Effector memory CD8-positive, alpha-beta T cell (primary cell): ENCODE results near the gene LORICRIN.

Experiments
- ATAC-seq: fragments of 150-1000 bp; cut with Tn5 transposase; replicated peaks from 2 replicates; pipeline ENCODE4 v1.10.0; 2021; ENCODE audit warnings: mild to moderate bottlenecking, moderate library complexity
- DNase-seq, 3 experiments: peaks; one replicate each; pipeline ENCODE4 v3.0.0; 2021
- H3K27ac Mint-ChIP-seq, 2 donors: one replicate each; pipeline ENCODE4 v1.8.0; 2022; ENCODE audit warnings: mild to moderate bottlenecking in 2 of 2, mixed read lengths in 2 of 2, moderate library complexity in 2 of 2
- H3K27me3 Mint-ChIP-seq, 2 donors: one replicate each; pipeline ENCODE4 v1.8.0; 2022; ENCODE audit warnings: mixed read lengths in 2 of 2
- H3K36me3 Mint-ChIP-seq: one replicate; pipeline ENCODE4 v1.8.0; 2022; ENCODE audit warnings: mild to moderate bottlenecking, moderate library complexity, mixed read lengths; ENCODE audit not compliant: insufficient read depth
- H3K4me1 Mint-ChIP-seq, 2 donors: one replicate each; pipeline ENCODE4 v1.8.0; 2022; ENCODE audit warnings: low read depth in 2 of 2, mixed read lengths in 2 of 2
- H3K4me3 Mint-ChIP-seq, 2 donors: one replicate each; pipeline ENCODE4 v1.8.0; 2022; ENCODE audit warnings: mild to moderate bottlenecking in 2 of 2, mixed read lengths in 2 of 2, moderate library complexity in 2 of 2
- H3K9me3 Mint-ChIP-seq, 2 donors: one replicate each; pipeline ENCODE4 v1.8.0; 2022; ENCODE audit warnings: mixed read lengths in 2 of 2

Gene LORICRIN

DNA sequence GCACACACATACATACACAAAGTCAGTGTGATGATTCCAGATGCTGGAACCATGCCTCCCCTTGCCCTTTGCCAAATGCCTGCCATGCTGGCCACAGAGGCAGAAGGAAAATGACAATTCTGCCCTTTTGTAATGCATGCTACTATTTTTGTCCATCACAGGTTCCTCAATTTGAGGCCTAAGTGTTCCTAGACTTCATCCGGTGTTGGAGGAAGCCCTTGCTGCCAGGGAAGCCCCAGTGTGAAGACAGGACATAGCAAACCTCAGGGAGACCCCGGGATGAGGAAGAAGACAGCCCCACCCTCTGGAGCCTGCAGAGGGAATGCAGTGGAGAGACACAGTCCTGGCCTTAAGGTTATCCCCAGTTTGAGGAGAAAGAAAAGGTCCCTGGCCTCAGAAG lies 27.7 kb upstream of the LORICRIN start:
- Mint-ChIP-seq H3K9me3 (no peaks in the 10 kb centered on the region), H3K36me3 (no peaks in the 10 kb centered on the region), H3K4me3 (no peak overlapping the region), H3K4me1 (no peaks in the 10 kb centered on the region), H3K27me3 (peaks cover 43 to 45% of the 10 kb centered on the region in 2 donors), H3K27ac (no peak overlapping the region)
- ATAC-seq (no peak), DNase-seq (no peak)

GRCh38 chr1:153232553-153232952 lies 26.9 kb upstream of the LORICRIN start:
- no peak for ATAC-seq
- H3K27ac Mint-ChIP-seq, result no peak overlapping the region
- H3K4me1 Mint-ChIP-seq, result no peaks in the 10 kb centered on the region
- no peaks in the 10 kb centered on the region for H3K36me3 Mint-ChIP-seq
- peaks cover 43 to 45% of the 10 kb centered on the region in 2 donors for H3K27me3 Mint-ChIP-seq
- no peaks in the 10 kb centered on the region for H3K9me3 Mint-ChIP-seq
- H3K4me3 Mint-ChIP-seq, result no peak overlapping the region
- no peak for DNase-seq

GRCh38 chr1:153233448-153233847 lies 26.0 kb upstream of the LORICRIN start:
- Mint-ChIP-seq H3K27ac (no peak overlapping the region), H3K9me3 (no peaks in the 10 kb centered on the region), H3K4me1 (no peaks in the 10 kb centered on the region), H3K27me3 (peaks cover 43 to 51% of the 10 kb centered on the region in 2 donors), H3K4me3 (no peak overlapping the region), H3K36me3 (no peaks in the 10 kb centered on the region)
- ATAC-seq (no peak), DNase-seq (no peak)

DNA sequence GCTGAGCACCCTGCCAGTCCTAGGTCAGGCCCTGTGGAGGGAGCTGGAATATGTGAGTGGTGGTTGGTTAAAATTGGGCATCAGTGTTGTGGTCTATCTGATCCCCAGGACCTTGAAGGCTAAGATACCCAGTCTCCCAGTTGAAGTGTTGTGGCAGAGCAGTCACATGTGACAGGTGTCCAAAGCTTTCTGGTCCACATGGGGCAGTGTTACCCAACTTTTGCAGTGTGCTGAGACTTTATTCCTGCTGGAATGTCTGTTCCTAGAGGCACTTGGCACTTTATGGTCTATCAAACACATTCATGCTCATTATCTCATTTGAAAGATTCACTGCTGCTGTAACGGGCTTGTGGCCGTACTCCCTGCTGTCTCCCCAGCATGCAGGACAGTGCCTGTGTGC lies 21.0 kb upstream of the LORICRIN start:
- no peak for DNase-seq
- Mint-ChIP-seq H3K9me3 (no peaks in the 10 kb centered on the region), H3K36me3 (no peaks in the 10 kb centered on the region), H3K27me3 (peaks cover 23 to 43% of the 10 kb centered on the region in 2 donors), H3K27ac (no peak overlapping the region), H3K4me3 (no peak overlapping the region), H3K4me1 (no peaks in the 10 kb centered on the region)
- ATAC-seq, result no peak

- peaks cover 1 to 9% of the 10 kb centered on the region in 2 donors for H3K9me3 Mint-ChIP-seq
- H3K27me3 Mint-ChIP-seq, result peaks cover 26 to 46% of the 10 kb centered on the region in 2 donors
- H3K4me3 Mint-ChIP-seq, result no peak overlapping the region
- DNase-seq (no peak), ATAC-seq (no peak)
- no peaks in the 10 kb centered on the region for H3K36me3 Mint-ChIP-seq
- H3K27ac Mint-ChIP-seq, result no peak overlapping the region
- H3K4me1 Mint-ChIP-seq, result no peaks in the 10 kb centered on the region
These were observed 17.3 kb upstream of the LORICRIN start for GRCh38 chr1:153242160-153242559.

GRCh38 chr1:153245466-153245865 lies 14.0 kb upstream of the LORICRIN start:
- ATAC-seq (no peak), DNase-seq (no peak)
- no peak overlapping the region for H3K4me3 Mint-ChIP-seq
- H3K27ac Mint-ChIP-seq, result no peak overlapping the region
- no peaks in the 10 kb centered on the region for H3K36me3 Mint-ChIP-seq
- peaks cover 43 to 49% of the 10 kb centered on the region in 2 donors for H3K27me3 Mint-ChIP-seq
- no peaks in the 10 kb centered on the region for H3K4me1 Mint-ChIP-seq
- peaks cover 1 to 9% of the 10 kb centered on the region in 2 donors for H3K9me3 Mint-ChIP-seq

DNA sequence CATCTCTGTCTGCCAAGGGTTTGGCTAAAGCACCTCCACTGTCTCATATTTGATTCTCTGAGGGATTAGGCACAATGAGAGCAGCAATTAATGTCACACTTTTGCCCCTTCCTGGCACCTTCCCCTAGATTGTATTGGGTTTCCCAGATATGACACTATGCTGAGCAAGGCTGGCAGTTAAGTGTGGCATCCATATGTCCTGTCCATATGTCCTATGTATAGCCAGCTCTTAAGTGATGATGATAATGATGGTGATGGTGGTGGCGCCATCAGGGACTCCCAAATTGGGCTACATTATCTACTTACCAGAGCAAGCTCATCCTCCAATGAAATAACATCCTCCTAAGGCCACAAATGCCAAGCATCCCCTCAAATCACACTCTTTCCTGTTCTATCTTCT lies 13.5 kb upstream of the LORICRIN start:
- peaks cover 43 to 49% of the 10 kb centered on the region in 2 donors for H3K27me3 Mint-ChIP-seq

GRCh38 chr1:153246825-153247224 lies 12.7 kb upstream of the LORICRIN start:
- Mint-ChIP-seq H3K4me3 (no peak overlapping the region), H3K4me1 (no peaks in the 10 kb centered on the region), H3K27ac (no peak overlapping the region), H3K36me3 (no peaks in the 10 kb centered on the region), H3K9me3 (peaks cover 1 to 9% of the 10 kb centered on the region in 2 donors), H3K27me3 (peaks cover 50 to 57% of the 10 kb centered on the region in 2 donors)
- no peak for DNase-seq
- no peak for ATAC-seq

More for the DNA sequence above, 13.5 kb upstream of the LORICRIN start:
- H3K4me3 Mint-ChIP-seq, result no peak overlapping the region
- no peaks in the 10 kb centered on the region for H3K4me1 Mint-ChIP-seq
- no peaks in the 10 kb centered on the region for H3K36me3 Mint-ChIP-seq
- no peak overlapping the region for H3K27ac Mint-ChIP-seq
- ATAC-seq (no peak), DNase-seq (no peak)
- H3K9me3 Mint-ChIP-seq, result peaks cover 1 to 9% of the 10 kb centered on the region in 2 donors

- Mint-ChIP-seq H3K4me3 (no peak overlapping the region), H3K9me3 (peaks cover 1 to 9% of the 10 kb centered on the region in 2 donors), H3K27me3 (peaks cover 50 to 67% of the 10 kb centered on the region in 2 donors), H3K36me3 (no peaks in the 10 kb centered on the region), H3K4me1 (no peaks in the 10 kb centered on the region), H3K27ac (no peak overlapping the region)
- no peak for DNase-seq
- no peak for ATAC-seq
These were observed 11.2 kb upstream of the LORICRIN start for GRCh38 chr1:153248176-153248879.

DNA sequence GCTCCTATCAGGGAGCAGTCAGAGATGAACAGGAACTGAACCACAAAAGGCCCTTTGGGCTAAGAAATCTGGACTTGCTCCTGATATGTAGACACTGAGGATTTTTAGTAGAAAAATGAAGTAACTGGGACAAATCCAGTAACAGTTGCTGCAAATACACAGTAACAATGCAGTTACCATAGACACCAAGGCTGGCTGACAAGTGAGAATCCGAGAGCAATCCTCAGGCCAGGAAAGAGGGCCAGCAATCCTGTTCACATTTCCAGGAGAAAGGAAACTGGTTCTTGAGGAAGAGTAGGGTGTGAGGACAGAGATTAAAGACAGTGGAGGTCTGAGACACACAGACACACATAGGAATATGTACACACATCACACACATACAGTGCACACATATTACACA lies 9.3 kb upstream of the LORICRIN start:
- Mint-ChIP-seq H3K27ac (no peak overlapping the region), H3K9me3 (no peaks in the 10 kb centered on the region), H3K4me1 (peaks cover 0 to 4% of the 10 kb centered on the region in 2 donors), H3K4me3 (no peak overlapping the region), H3K27me3 (peaks cover 67% of the 10 kb centered on the region in 2 donors), H3K36me3 (no peaks in the 10 kb centered on the region)
- no peak for DNase-seq
- no peak for ATAC-seq

DNA sequence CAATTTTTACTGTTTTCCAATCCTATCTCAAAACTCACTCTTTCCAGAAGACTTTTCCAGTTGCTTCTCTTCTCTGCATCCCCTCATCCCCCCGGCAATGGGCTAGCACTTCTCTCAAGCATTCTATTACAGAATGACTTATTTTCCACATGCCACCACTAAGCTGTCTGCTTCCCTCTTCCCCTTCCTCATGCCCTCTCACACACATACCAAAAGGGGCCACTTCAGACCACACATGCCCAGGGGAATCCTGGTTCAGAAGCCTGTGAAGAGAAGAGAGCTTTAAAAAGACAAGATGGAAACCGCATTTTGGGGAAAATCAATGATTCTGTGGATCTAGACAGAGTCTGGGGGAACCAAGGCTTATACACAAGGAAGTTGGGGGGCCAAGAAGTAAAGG lies 8.4 kb upstream of the LORICRIN start:
- peaks cover 63 to 67% of the 10 kb centered on the region in 2 donors for H3K27me3 Mint-ChIP-seq
- ATAC-seq, result no peak
- H3K27ac Mint-ChIP-seq, result no peak overlapping the region
- DNase-seq, result no peak
- H3K9me3 Mint-ChIP-seq, result no peaks in the 10 kb centered on the region
- no peak overlapping the region for H3K4me3 Mint-ChIP-seq
- no peaks in the 10 kb centered on the region for H3K36me3 Mint-ChIP-seq
- H3K4me1 Mint-ChIP-seq, result peaks cover 0 to 4% of the 10 kb centered on the region in 2 donors

DNA sequence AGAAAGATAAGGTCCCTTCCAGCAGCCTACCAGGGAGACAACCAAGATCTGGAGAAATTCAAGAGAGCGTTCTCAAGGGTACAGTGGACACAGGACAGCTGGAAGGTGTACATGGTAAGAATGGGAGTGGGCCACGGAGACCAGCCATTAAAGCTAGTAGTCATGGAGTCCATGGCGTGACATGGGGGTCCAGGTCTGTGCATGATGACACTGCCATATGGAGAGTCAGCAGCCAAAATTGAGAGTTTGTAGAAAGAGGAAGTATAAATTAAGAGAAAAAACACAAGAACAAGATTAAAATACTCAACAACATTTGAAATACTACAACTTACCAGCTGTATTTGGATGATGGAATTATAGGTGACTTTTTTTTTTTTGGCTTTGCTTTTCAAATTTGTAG lies 7.9 kb upstream of the LORICRIN start:
- no peak overlapping the region for H3K4me3 Mint-ChIP-seq
- no peaks in the 10 kb centered on the region for H3K9me3 Mint-ChIP-seq
- H3K27ac Mint-ChIP-seq, result no peak overlapping the region
- H3K4me1 Mint-ChIP-seq, result peaks cover 0 to 4% of the 10 kb centered on the region in 2 donors
- ATAC-seq, result no peak
- peaks cover 58 to 62% of the 10 kb centered on the region in 2 donors for H3K27me3 Mint-ChIP-seq
- no peaks in the 10 kb centered on the region for H3K36me3 Mint-ChIP-seq
- DNase-seq, result no peak

DNA sequence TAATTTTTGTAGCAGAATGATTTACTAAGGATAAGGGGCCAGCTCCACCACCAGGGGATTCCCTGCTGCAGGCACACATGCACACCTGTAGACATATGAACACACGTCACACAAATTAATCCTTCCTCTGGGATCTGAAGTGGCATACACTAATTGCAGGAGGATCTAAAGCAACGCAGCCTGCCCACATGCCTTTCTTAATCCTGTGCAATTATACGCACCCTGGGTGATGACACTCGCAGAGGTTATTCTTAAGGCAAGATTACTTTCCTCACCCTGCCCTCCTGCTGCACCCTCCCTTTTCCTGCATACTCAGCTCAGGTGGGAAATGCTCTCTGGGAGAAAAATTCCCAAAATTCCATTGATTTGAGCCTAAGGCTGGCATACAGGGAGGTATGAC lies 7.5 kb upstream of the LORICRIN start:
- Mint-ChIP-seq H3K4me1 (peaks cover 0 to 4% of the 10 kb centered on the region in 2 donors), H3K36me3 (no peaks in the 10 kb centered on the region), H3K4me3 (no peak overlapping the region), H3K27ac (no peak overlapping the region), H3K9me3 (no peaks in the 10 kb centered on the region), H3K27me3 (peaks cover 54 to 60% of the 10 kb centered on the region in 2 donors)
- no peak for ATAC-seq
- no peak for DNase-seq

- H3K27ac Mint-ChIP-seq, result no peak overlapping the region
- DNase-seq (no peak), ATAC-seq (no peak)
- no peaks in the 10 kb centered on the region for H3K36me3 Mint-ChIP-seq
- H3K9me3 Mint-ChIP-seq, result no peaks in the 10 kb centered on the region
- H3K27me3 Mint-ChIP-seq, result peaks cover 49 to 54% of the 10 kb centered on the region in 2 donors
- H3K4me3 Mint-ChIP-seq, result no peak overlapping the region
- H3K4me1 Mint-ChIP-seq, result peaks cover 0 to 4% of the 10 kb centered on the region in 2 donors
These were observed 6.4 kb upstream of the LORICRIN start for GRCh38 chr1:153253076-153253475.
